PC-9 (cell line): Measurements from ENCODE around the gene LYRM9.

Source experiments
- EZH2 ChIP-seq: fragments of 200-600 bp; sonication (generic); IDR thresholded peaks from 2 replicates; pipeline ENCODE4 v1.8.0; 2017; ENCODE audit warnings: antibody characterized with exemption, low read depth
- TF ChIP-seq, protein P1 (sequence below): fragments of 200-600 bp; sonication (generic); conservative IDR thresholded peaks from 2 replicates; pipeline ENCODE4 v1.6.1; 2017; ENCODE audit warnings: mixed run types, antibody characterized with exemption, mild to moderate bottlenecking, moderate library complexity

- TF ChIP-seq, protein P1, sequence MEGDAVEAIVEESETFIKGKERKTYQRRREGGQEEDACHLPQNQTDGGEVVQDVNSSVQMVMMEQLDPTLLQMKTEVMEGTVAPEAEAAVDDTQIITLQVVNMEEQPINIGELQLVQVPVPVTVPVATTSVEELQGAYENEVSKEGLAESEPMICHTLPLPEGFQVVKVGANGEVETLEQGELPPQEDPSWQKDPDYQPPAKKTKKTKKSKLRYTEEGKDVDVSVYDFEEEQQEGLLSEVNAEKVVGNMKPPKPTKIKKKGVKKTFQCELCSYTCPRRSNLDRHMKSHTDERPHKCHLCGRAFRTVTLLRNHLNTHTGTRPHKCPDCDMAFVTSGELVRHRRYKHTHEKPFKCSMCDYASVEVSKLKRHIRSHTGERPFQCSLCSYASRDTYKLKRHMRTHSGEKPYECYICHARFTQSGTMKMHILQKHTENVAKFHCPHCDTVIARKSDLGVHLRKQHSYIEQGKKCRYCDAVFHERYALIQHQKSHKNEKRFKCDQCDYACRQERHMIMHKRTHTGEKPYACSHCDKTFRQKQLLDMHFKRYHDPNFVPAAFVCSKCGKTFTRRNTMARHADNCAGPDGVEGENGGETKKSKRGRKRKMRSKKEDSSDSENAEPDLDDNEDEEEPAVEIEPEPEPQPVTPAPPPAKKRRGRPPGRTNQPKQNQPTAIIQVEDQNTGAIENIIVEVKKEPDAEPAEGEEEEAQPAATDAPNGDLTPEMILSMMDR = no peak
- TF ChIP-seq EZH2 = no peak
Measured at GRCh38 chr17:27915709-27916108, 22.5 kb upstream of the LYRM9 start.
